ENCODE measurements around the gene SNX8.

DNA sequence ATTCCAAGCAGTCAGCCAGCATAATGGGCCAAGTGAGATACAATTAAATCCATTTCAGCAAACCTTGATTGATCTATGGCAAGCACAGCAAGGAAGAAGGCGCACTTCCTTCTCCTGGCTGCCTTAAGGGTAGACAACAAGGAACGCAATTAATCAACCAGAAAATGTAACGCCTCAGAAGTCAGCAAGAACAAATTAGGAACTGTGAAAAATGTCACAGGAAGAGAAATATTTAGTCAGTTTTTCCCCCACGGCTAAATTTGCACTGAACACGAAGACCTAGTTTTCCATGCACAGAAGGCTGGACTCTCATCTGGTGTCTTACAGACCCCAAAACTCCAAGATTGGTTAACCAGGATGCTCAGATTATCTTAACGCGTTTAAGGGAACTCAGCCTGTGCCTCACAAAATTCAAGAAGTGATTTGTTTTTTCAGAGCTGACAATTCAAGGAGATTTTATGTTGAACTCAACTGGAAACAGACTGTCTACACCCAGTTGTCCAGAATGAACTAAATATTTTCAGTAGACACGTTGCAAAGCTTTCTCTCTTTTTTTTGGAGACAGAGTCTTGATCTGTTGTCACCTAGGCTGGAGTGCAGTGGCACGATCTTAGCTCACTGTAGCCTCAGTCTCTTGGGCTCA is 14.2 kb downstream of the SNX8 start:
- TF ChIP-seq, protein P1, sequence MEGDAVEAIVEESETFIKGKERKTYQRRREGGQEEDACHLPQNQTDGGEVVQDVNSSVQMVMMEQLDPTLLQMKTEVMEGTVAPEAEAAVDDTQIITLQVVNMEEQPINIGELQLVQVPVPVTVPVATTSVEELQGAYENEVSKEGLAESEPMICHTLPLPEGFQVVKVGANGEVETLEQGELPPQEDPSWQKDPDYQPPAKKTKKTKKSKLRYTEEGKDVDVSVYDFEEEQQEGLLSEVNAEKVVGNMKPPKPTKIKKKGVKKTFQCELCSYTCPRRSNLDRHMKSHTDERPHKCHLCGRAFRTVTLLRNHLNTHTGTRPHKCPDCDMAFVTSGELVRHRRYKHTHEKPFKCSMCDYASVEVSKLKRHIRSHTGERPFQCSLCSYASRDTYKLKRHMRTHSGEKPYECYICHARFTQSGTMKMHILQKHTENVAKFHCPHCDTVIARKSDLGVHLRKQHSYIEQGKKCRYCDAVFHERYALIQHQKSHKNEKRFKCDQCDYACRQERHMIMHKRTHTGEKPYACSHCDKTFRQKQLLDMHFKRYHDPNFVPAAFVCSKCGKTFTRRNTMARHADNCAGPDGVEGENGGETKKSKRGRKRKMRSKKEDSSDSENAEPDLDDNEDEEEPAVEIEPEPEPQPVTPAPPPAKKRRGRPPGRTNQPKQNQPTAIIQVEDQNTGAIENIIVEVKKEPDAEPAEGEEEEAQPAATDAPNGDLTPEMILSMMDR (IDR thresholded peaks at IDR 0.05 in 4 of 5, conservative IDR thresholded peaks at IDR 0.05 in 1 of 5), result no peak
- no peak for TF ChIP-seq POLR2A (IDR thresholded peaks at IDR 0.05)
